ENCODE results near the gene NUP210. TPM values are rescaled to one million over a fixed set of nuclear protein-coding genes. Genes with fewer than 3 reads are reported as not detected.

The NUP210 gene
- total RNA-seq, 1 experiment from 2014 or later: 8.4 TPM

DNA sequence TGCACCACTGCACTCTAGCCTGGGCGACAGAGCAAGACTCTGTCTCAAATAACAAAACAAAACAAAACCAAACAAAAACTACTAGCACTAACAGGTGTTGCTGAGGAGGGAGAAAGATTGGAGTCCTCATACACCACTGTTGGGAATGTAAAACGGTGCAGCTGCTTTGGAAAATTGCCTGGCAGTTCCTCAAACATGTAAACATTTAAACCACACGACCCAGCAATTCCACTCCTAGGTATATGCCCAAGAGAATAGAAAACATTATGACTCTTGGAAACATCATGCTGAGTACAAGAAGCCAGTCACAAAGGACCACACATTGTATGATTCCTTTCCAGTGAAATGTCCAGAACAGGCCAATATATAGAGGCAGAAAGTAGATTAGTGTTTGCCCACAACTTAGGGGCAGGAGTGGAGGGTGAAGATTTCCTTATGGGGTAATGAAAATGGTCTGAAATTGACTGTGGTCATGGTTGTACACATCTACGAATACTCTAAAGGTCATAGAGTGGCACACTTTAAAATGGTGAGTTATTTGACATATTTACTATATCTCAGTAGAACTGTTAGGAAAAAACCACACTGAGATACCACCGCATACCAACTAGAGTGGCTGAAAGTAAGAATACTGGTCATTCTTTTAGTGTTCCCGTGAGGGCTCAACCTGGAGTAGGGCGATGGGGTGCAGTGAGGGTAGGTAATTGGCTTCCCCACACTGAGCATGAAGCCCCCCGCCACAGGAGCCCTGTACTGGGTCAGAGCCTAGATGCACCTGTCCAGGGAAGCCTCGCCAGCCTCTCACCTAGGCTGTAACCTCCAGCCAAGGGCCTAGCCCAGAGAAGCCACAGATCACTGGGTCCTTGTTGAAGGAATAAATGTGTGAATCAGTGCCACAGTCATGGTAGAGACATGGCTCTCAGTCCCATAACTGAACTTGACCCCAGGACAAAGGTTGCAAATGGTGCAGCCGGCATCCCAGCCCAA is 131.1 kb downstream of the NUP210 start:
- Mint-ChIP-seq H3K27ac (ENCODE audit: low read depth, unreplicated experiment) (no peak overlapping the region), H3K4me1 (ENCODE audit: insufficient read depth, unreplicated experiment) (no peaks in the 10 kb centered on the region)
- BruUV-seq (replicated peaks): no TSS peak

DNA sequence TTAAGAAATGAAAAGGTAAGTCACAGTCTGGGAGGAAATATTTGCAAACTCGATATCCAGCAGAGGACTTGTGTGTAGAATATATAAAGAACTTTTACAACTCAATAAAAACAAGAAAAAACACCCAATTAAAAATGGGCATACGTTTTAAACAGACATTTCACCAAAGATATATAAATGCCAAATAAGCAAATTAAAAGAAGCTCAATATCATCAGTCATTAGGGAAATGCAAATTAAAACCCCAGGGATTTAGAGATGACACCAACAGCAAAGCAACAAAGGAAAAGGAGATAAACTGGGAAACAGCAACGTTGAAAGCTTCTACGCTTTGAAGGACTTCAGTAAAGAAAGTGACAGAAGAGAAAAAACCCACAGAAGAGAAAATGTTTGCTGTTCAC is 132.3 kb downstream of the NUP210 start:
- TF ChIP-seq, protein P1, sequence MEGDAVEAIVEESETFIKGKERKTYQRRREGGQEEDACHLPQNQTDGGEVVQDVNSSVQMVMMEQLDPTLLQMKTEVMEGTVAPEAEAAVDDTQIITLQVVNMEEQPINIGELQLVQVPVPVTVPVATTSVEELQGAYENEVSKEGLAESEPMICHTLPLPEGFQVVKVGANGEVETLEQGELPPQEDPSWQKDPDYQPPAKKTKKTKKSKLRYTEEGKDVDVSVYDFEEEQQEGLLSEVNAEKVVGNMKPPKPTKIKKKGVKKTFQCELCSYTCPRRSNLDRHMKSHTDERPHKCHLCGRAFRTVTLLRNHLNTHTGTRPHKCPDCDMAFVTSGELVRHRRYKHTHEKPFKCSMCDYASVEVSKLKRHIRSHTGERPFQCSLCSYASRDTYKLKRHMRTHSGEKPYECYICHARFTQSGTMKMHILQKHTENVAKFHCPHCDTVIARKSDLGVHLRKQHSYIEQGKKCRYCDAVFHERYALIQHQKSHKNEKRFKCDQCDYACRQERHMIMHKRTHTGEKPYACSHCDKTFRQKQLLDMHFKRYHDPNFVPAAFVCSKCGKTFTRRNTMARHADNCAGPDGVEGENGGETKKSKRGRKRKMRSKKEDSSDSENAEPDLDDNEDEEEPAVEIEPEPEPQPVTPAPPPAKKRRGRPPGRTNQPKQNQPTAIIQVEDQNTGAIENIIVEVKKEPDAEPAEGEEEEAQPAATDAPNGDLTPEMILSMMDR (IDR thresholded peaks at IDR 0.05; ENCODE audit: unreplicated experiment): no peak
- Mint-ChIP-seq H3K27ac (ENCODE audit: low read depth, unreplicated experiment) (no peak overlapping the region), H3K4me1 (ENCODE audit: insufficient read depth, unreplicated experiment) (no peaks in the 10 kb centered on the region), H3K4me3 (ENCODE audit: unreplicated experiment) (no peak overlapping the region), H3K9me3 (ENCODE audit: unreplicated experiment) (peaks cover 25% of the 10 kb centered on the region), H3K36me3 (ENCODE audit: insufficient read depth, unreplicated experiment) (no peaks in the 10 kb centered on the region), H3K27me3 (ENCODE audit: insufficient read depth, unreplicated experiment) (no peaks in the 10 kb centered on the region)
- CTCF ChIA-PET: interaction anchor here (0.5 to 0.6 kb wide), 2 partner anchors 102 to 129 kb away, joined by 3 to 4 read pairs; no protein-coding TSS in a partner anchor
- POLR2A ChIA-PET: interaction anchor here (0.6 kb wide), 1 partner anchor 163 kb away, joined by 3 read pairs; no protein-coding TSS in a partner anchor
- no TSS peak for BruUV-seq (replicated peaks)
- intact Hi-C loops (cut with micrococcal nuclease): no loop called here
- no peak for DNase-seq (ENCODE audit: unreplicated experiment)

More for the DNA sequence above, 131.1 kb downstream of the NUP210 start:
- ChIA-PET CTCF (no interaction called here), POLR2A (no interaction called here)
- intact Hi-C loops (cut with micrococcal nuclease): no loop called here
- peaks cover 9% of the 10 kb centered on the region for H3K27me3 Mint-ChIP-seq (ENCODE audit: insufficient read depth, unreplicated experiment)
- H3K36me3 Mint-ChIP-seq (ENCODE audit: insufficient read depth, unreplicated experiment): no peaks in the 10 kb centered on the region
- H3K9me3 Mint-ChIP-seq (ENCODE audit: unreplicated experiment): peaks cover 22% of the 10 kb centered on the region
- no peak for DNase-seq (ENCODE audit: unreplicated experiment)
- TF ChIP-seq, protein P1 (IDR thresholded peaks at IDR 0.05; ENCODE audit: unreplicated experiment): no peak
- H3K4me3 Mint-ChIP-seq (ENCODE audit: unreplicated experiment): no peak overlapping the region

DNA sequence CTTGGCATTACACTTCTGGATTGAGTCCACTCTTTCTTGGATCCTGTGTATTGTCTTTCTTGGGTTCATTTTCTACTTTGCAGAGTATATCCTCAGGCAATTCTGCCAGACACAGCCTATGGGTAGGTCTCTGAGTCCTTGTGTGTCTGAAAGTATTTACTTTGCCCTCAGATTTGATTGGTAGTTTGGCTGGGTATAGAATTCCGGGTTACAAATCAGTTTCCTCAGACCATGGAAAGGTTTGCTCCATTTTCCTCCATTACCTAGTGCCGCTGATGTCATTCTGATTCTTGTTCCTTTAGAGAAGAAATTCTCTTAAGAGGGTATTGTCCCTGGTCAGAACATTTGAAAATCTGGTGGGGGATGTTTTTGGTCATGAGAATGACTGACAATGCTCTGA is 133.2 kb downstream of the NUP210 start:
- DNase-seq (ENCODE audit: unreplicated experiment): no peak
- TF ChIP-seq, protein P1 (IDR thresholded peaks at IDR 0.05; ENCODE audit: unreplicated experiment): no peak
- no peak overlapping the region for H3K4me3 Mint-ChIP-seq (ENCODE audit: unreplicated experiment)
- no peaks in the 10 kb centered on the region for H3K4me1 Mint-ChIP-seq (ENCODE audit: insufficient read depth, unreplicated experiment)
- ChIA-PET CTCF (no interaction called here), POLR2A (no interaction called here)
- peaks cover 25% of the 10 kb centered on the region for H3K9me3 Mint-ChIP-seq (ENCODE audit: unreplicated experiment)
- H3K27ac Mint-ChIP-seq (ENCODE audit: low read depth, unreplicated experiment): no peak overlapping the region
- intact Hi-C loops (cut with micrococcal nuclease): no loop called here
- H3K27me3 Mint-ChIP-seq (ENCODE audit: insufficient read depth, unreplicated experiment): peaks cover 2% of the 10 kb centered on the region
- no peaks in the 10 kb centered on the region for H3K36me3 Mint-ChIP-seq (ENCODE audit: insufficient read depth, unreplicated experiment)
- BruUV-seq (replicated peaks): no TSS peak

- Mint-ChIP-seq H3K4me3 (ENCODE audit: unreplicated experiment) (no peak overlapping the region), H3K4me1 (ENCODE audit: insufficient read depth, unreplicated experiment) (no peaks in the 10 kb centered on the region), H3K36me3 (ENCODE audit: insufficient read depth, unreplicated experiment) (no peaks in the 10 kb centered on the region), H3K27me3 (ENCODE audit: insufficient read depth, unreplicated experiment) (peaks cover 10% of the 10 kb centered on the region), H3K9me3 (ENCODE audit: unreplicated experiment) (peaks cover 25% of the 10 kb centered on the region), H3K27ac (ENCODE audit: low read depth, unreplicated experiment) (no peak overlapping the region)
- ChIA-PET CTCF (no interaction called here), POLR2A (no interaction called here)
- BruUV-seq (replicated peaks): no TSS peak
- no peak for DNase-seq (ENCODE audit: unreplicated experiment)
- intact Hi-C loops (cut with micrococcal nuclease): no loop called here
- TF ChIP-seq, protein P1 (IDR thresholded peaks at IDR 0.05; ENCODE audit: unreplicated experiment): no peak
These were observed 135.0 kb downstream of the NUP210 start for GRCh38 chr3:13285007-13285567.

All from MCF 10A (cell line).